ENCODE measurements around the gene LPCAT1.
"Not testable (repeated sequence)": the region's sequence is repeated elsewhere in the genome, so short reads cannot be mapped to it uniquely, and the experiment has no call there.

Gene LPCAT1

GRCh38 chr5:1507961-1508658, 15.7 kb downstream of the LPCAT1 start:
- DNase-seq, result peak; percentile 4

- peak; percentile 23 for DNase-seq
These were observed 16.3 kb downstream of the LPCAT1 start for GRCh38 chr5:1507457-1507856.

GRCh38 chr5:1507014-1507375, 16.8 kb downstream of the LPCAT1 start:
- no peak for DNase-seq

- DNase-seq, result peak; percentile 26
These were observed 17.3 kb downstream of the LPCAT1 start for GRCh38 chr5:1506242-1507013.

GRCh38 chr5:1505506-1506241, 18.1 kb downstream of the LPCAT1 start:
- no peak for DNase-seq

- DNase-seq, result not testable (repeated sequence)
These were observed 18.7 kb downstream of the LPCAT1 start for GRCh38 chr5:1505089-1505488.

GRCh38 chr5:1504617-1505016, 19.1 kb downstream of the LPCAT1 start:
- no peak for DNase-seq

- DNase-seq, result no peak
These were observed 19.6 kb downstream of the LPCAT1 start for GRCh38 chr5:1504069-1504595.

- DNase-seq, result no peak
These were observed 20.3 kb downstream of the LPCAT1 start for GRCh38 chr5:1503241-1504068.

- no peak for DNase-seq
These were observed 21.0 kb downstream of the LPCAT1 start for GRCh38 chr5:1502737-1503120.

- no peak for DNase-seq
These were observed 21.6 kb downstream of the LPCAT1 start for GRCh38 chr5:1502046-1502736.

GRCh38 chr5:1501372-1502045, 22.3 kb downstream of the LPCAT1 start:
- no peak for DNase-seq

- peak; percentile 84 for DNase-seq
These were observed 23.2 kb downstream of the LPCAT1 start for GRCh38 chr5:1500411-1501091.

- no peak for DNase-seq
These were observed 23.9 kb downstream of the LPCAT1 start for GRCh38 chr5:1499851-1500250.

- DNase-seq, result no peak
These were observed 24.9 kb downstream of the LPCAT1 start for GRCh38 chr5:1498623-1499416.

- no peak for DNase-seq
These were observed 25.8 kb downstream of the LPCAT1 start for GRCh38 chr5:1497795-1498622.

GRCh38 chr5:1497242-1497777, 26.4 kb downstream of the LPCAT1 start:
- DNase-seq, result no peak

- no peak for DNase-seq
These were observed 28.2 kb downstream of the LPCAT1 start for GRCh38 chr5:1495525-1495897.
